HFFc6 (cell line): Measurements from ENCODE around the gene CHD2. TPM values are rescaled to one million over a fixed set of nuclear protein-coding genes. Genes with fewer than 3 reads are reported as not detected.
"Not testable (repeated sequence)": the region's sequence is repeated elsewhere in the genome, so short reads cannot be mapped to it uniquely, and the experiment has no call there.

Experiments used
- DNase-seq: peaks from one replicate; pipeline ENCODE4 v3.0.0-alpha.2; 2018
- H3K27ac Mint-ChIP-seq: 2 replicates; pipeline ENCODE4 v1.8.0; 2020; ENCODE audit warnings: mild to moderate bottlenecking, mixed read lengths
- H3K27me3 Mint-ChIP-seq: 2 replicates; pipeline ENCODE4 v1.8.0; 2021; ENCODE audit warnings: mild to moderate bottlenecking, moderate library complexity, mixed read lengths; ENCODE audit not compliant: insufficient read depth
- H3K36me3 Mint-ChIP-seq: 2 replicates; pipeline ENCODE4 v1.8.0; 2021; ENCODE audit warnings: low read depth, mixed read lengths
- H3K4me1 Mint-ChIP-seq: 2 replicates; pipeline ENCODE4 v1.8.0; 2020; ENCODE audit warnings: low read depth, mixed read lengths
- H3K4me3 Mint-ChIP-seq: 2 replicates; pipeline ENCODE4 v1.8.0; 2020; ENCODE audit warnings: mild to moderate bottlenecking, moderate library complexity, mixed read lengths
- H3K9me3 Mint-ChIP-seq: 2 replicates; pipeline ENCODE4 v1.8.0; 2020; ENCODE audit warnings: mild to moderate bottlenecking, mixed read lengths
- total RNA-seq, 6 experiments: library from RNA; stranded (reverse); fragmentation: NEBNext Ultra II Directional; extraction: Animal tissue kit (Norgen Biotek cat#: 25700); gene quantifications; 2 replicates in 1 of 6; 3 replicates in 5 of 6; pipeline ENCODE4 v1.2.3, GENCODE V29; 2021
- TF ChIP-seq, protein P1 (sequence below): fragments of 200-600 bp; sonication (generic); IDR thresholded peaks from 2 replicates; pipeline ENCODE4 v1.5.0; 2021; ENCODE audit warnings: antibody characterized with exemption, mild to moderate bottlenecking

CHD2 gene
- total RNA-seq, 6 experiments from 2014 or later = 47.5 to 65.3 (median 57.2) TPM

- no peaks in the 10 kb centered on the region for H3K9me3 Mint-ChIP-seq
- DNase-seq = no peak
- H3K36me3 Mint-ChIP-seq = no peaks in the 10 kb centered on the region
- H3K4me3 Mint-ChIP-seq = no peak overlapping the region
- peaks cover 23% of the 10 kb centered on the region for H3K27me3 Mint-ChIP-seq
- H3K27ac Mint-ChIP-seq = no peak overlapping the region
- TF ChIP-seq, protein P1, sequence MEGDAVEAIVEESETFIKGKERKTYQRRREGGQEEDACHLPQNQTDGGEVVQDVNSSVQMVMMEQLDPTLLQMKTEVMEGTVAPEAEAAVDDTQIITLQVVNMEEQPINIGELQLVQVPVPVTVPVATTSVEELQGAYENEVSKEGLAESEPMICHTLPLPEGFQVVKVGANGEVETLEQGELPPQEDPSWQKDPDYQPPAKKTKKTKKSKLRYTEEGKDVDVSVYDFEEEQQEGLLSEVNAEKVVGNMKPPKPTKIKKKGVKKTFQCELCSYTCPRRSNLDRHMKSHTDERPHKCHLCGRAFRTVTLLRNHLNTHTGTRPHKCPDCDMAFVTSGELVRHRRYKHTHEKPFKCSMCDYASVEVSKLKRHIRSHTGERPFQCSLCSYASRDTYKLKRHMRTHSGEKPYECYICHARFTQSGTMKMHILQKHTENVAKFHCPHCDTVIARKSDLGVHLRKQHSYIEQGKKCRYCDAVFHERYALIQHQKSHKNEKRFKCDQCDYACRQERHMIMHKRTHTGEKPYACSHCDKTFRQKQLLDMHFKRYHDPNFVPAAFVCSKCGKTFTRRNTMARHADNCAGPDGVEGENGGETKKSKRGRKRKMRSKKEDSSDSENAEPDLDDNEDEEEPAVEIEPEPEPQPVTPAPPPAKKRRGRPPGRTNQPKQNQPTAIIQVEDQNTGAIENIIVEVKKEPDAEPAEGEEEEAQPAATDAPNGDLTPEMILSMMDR = no peak
- H3K4me1 Mint-ChIP-seq = peaks cover 5% of the 10 kb centered on the region
Observed at GRCh38 chr15:93035092-93035915, 135.2 kb downstream of the CHD2 start.

GRCh38 chr15:93035953-93036810 lies 136.1 kb downstream of the CHD2 start:
- TF ChIP-seq, protein P1 = peak; percentile 65
- no peak overlapping the region for H3K4me3 Mint-ChIP-seq
- H3K4me1 Mint-ChIP-seq = no peaks in the 10 kb centered on the region
- H3K9me3 Mint-ChIP-seq = no peaks in the 10 kb centered on the region
- H3K36me3 Mint-ChIP-seq = no peaks in the 10 kb centered on the region
- H3K27ac Mint-ChIP-seq = no peak overlapping the region
- no peak for DNase-seq
- peaks cover 19% of the 10 kb centered on the region for H3K27me3 Mint-ChIP-seq

- Mint-ChIP-seq H3K36me3 (no peaks in the 10 kb centered on the region), H3K4me1 (no peaks in the 10 kb centered on the region), H3K9me3 (no peaks in the 10 kb centered on the region), H3K4me3 (peak overlapping the region; percentile 21; the same call in 1 of the 2 replicates), H3K27me3 (peaks cover 19% of the 10 kb centered on the region), H3K27ac (no peak overlapping the region)
- DNase-seq = no peak
- TF ChIP-seq, protein P1 = no peak
Observed at GRCh38 chr15:93036951-93037819, 137.1 kb downstream of the CHD2 start.

GRCh38 chr15:93037820-93038705 lies 137.9 kb downstream of the CHD2 start:
- Mint-ChIP-seq H3K4me3 (peak overlapping the region; percentile 21; the same call in 1 of the 2 replicates), H3K9me3 (no peaks in the 10 kb centered on the region), H3K4me1 (no peaks in the 10 kb centered on the region), H3K27ac (no peak overlapping the region), H3K36me3 (no peaks in the 10 kb centered on the region), H3K27me3 (peaks cover 19% of the 10 kb centered on the region)
- no peak for DNase-seq
- TF ChIP-seq, protein P1 = no peak

- H3K36me3 Mint-ChIP-seq, DNase-seq, H3K9me3 Mint-ChIP-seq, H3K4me3 Mint-ChIP-seq, H3K4me1 Mint-ChIP-seq, H3K27ac Mint-ChIP-seq: not testable (repeated sequence)
- peaks cover 15% of the 10 kb centered on the region for H3K27me3 Mint-ChIP-seq
Observed at GRCh38 chr15:93039562-93040287, 139.6 kb downstream of the CHD2 start.
